Measurements from ENCODE around the gene TXNL4B. TPM values are rescaled to one million over a fixed set of nuclear protein-coding genes. Genes with fewer than 3 reads are reported as not detected.
A peak's percentile ranks its signal among the peaks of the same experiment; 100 is the strongest.

Gene TXNL4B
- total and polyA plus RNA-seq, 11 donors, result 4.6 to 13.5 (median 7.0) TPM

DNA sequence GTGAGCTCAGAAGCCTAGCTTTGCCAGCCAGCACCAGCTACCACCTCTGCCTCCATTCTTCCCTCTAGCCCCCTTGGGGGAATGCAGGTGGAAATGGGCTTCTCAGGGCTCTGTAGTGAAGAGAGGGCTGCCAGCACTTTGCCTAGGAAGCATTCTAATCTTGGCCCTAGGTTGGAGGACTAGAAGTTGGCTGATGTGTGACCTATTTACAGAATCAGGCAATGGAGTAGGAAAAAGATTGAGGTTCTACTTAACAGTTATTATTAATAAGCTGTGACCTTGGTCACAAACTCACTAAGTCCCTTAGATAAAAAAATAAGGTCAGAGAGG, 20.2 kb upstream of the TXNL4B start:
- H3K27me3 ChIP-seq, result no peaks in the 10 kb centered on the region
- no peak for TF ChIP-seq POLR2A (IDR thresholded peaks at IDR 0.05)
- TF ChIP-seq, protein P1, sequence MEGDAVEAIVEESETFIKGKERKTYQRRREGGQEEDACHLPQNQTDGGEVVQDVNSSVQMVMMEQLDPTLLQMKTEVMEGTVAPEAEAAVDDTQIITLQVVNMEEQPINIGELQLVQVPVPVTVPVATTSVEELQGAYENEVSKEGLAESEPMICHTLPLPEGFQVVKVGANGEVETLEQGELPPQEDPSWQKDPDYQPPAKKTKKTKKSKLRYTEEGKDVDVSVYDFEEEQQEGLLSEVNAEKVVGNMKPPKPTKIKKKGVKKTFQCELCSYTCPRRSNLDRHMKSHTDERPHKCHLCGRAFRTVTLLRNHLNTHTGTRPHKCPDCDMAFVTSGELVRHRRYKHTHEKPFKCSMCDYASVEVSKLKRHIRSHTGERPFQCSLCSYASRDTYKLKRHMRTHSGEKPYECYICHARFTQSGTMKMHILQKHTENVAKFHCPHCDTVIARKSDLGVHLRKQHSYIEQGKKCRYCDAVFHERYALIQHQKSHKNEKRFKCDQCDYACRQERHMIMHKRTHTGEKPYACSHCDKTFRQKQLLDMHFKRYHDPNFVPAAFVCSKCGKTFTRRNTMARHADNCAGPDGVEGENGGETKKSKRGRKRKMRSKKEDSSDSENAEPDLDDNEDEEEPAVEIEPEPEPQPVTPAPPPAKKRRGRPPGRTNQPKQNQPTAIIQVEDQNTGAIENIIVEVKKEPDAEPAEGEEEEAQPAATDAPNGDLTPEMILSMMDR (IDR thresholded peaks at IDR 0.05), result no peak
- H3K4me3 ChIP-seq, result no peak overlapping the region
- H3K36me3 ChIP-seq, result peaks cover 8 to 50% (median 47%) of the 10 kb centered on the region in 9 donors
- DNase-seq (no peak), ATAC-seq (peak in 3 of 4 donors; percentile 23 to 41 (median 35))
- intact Hi-C loops (cut with DNase I), result no loop called here
- H3K27ac ChIP-seq, result no peak overlapping the region
- no peaks in the 10 kb centered on the region for H3K9me3 ChIP-seq
- peaks cover 0 to 8% (median 0%) of the 10 kb centered on the region in 12 donors for H3K4me1 ChIP-seq

DNA sequence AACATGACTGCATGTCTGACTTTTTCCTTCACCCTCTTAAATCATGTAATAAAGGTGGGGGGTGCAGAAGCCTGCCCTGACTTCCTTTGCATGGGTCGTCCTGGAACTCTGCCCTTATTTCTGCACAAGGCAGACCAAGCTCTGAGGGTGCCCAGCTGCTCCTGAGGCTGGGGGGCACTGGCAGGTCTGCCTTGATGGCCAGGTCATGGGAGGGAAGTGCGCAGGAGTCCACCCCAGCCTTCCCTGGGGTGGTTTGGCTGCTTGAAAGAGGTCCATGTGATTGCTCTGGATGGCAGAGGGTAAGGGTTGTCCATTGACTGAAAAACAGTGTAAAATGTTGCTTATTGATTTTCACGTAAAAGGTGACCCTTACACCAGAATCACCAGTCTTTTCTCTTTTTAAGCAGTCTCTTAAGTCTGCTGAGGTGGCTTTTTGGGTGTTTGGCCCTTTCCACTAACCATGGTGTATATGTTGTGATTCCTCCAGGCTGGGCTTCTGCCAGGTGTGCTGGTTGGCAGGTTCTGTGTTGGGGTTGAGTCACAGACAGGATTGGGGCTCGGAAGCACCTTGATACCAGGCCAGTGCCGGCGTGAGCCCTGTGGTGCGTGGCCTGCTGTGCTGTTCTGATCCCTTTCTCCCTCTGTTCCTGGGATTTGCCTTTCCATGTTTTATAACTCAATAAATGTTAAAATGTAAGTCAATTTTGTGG, 19.6 kb upstream of the TXNL4B start:
- H3K9me3 ChIP-seq, result no peaks in the 10 kb centered on the region
- DNase-seq, result no peak
- no peak overlapping the region for H3K27ac ChIP-seq
- intact Hi-C loops (cut with DNase I), result no loop called here
- no peak for TF ChIP-seq POLR2A (IDR thresholded peaks at IDR 0.05)
- TF ChIP-seq, protein P1 (IDR thresholded peaks at IDR 0.05), result no peak
- H3K4me3 ChIP-seq, result no peak overlapping the region
- H3K36me3 ChIP-seq, result peaks cover 10 to 55% (median 52%) of the 10 kb centered on the region in 9 donors
- WGBS, 4 donors, result 84 to 91% (median 89%) methylated on average over 7 of the region's 7 CpGs
- H3K27me3 ChIP-seq, result no peaks in the 10 kb centered on the region
- peaks cover 0 to 8% (median 0%) of the 10 kb centered on the region in 12 donors for H3K4me1 ChIP-seq
- peak in 3 of 4 donors; percentile 37 to 49 (median 47) for ATAC-seq

DNA sequence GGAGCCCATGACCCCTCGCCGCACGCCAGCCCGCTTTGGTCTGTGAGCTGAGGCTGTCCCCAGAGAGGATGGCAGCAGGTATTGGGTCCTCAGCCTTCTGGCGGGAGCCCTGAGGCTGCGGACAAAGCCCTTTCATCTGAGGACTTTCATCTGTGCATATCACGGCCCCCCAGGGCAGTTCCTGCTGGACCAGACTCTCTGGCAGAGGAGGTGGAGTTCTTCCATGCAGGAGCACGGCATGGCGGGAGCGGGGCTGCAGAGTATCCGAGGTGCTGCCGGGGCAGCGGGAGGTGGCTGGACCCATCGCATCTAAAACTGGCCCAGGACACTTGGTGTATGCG, 19.0 kb upstream of the TXNL4B start:
- WGBS, 4 donors, result 92 to 98% (median 93%) methylated on average over 10 to 15 of the region's 15 CpGs
- H3K27ac ChIP-seq, result no peak overlapping the region
- intact Hi-C loops (cut with DNase I), result no loop called here
- DNase-seq, result no peak
- ATAC-seq, result peak in 1 of 4 donors; percentile 32
- H3K36me3 ChIP-seq, result peaks cover 10 to 62% (median 59%) of the 10 kb centered on the region in 9 donors
- TF ChIP-seq, protein P1 (IDR thresholded peaks at IDR 0.05), result no peak
- TF ChIP-seq POLR2A (IDR thresholded peaks at IDR 0.05), result no peak
- no peak overlapping the region for H3K4me3 ChIP-seq
- H3K4me1 ChIP-seq, result peaks cover 0 to 8% (median 0%) of the 10 kb centered on the region in 12 donors
- H3K27me3 ChIP-seq, result no peaks in the 10 kb centered on the region
- H3K9me3 ChIP-seq, result no peaks in the 10 kb centered on the region

DNA sequence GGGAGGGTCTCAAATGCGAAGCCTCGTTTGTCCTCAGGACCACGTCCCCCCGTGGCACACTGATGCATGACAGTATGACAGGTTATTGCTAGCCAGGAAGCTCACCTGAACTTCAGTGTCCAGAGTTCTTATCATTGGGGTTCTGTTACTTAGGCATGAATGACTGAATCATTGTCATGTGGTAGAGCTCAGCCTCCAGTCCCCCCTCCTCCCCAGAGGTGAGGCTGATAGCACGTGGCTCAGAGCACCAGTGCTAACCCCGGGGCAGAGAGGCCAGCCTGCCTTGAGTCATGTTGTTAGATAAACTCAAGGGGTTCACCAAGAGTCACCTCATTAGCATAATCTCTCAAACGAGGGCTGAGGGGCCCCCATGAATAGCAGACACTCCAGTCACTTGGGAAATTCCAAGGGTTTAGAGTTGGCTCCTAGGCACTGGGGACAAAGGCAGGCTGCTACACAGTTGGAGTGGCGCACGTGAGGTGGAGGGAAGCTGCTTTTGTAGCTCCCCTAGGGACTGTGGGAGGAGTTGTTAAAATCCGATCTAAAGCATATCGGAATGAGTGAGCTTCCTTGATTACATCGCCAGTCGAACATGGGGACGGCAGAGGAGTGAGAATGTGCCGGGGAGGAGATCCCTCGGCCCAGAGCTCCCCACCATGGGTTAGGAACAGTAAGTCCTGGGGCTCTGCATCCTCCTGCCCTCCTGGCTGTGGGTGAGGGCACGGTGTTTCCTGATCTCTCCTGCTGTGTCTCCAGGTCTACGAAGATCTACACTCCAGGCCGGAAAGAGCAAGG, 18.4 kb upstream of the TXNL4B start:
- peaks cover 10 to 67% (median 64%) of the 10 kb centered on the region in 9 donors for H3K36me3 ChIP-seq
- no peaks in the 10 kb centered on the region for H3K9me3 ChIP-seq
- DNase-seq, result no peak
- intact Hi-C loops (cut with DNase I), result no loop called here
- H3K27me3 ChIP-seq, result no peaks in the 10 kb centered on the region
- peaks cover 0 to 8% (median 0%) of the 10 kb centered on the region in 12 donors for H3K4me1 ChIP-seq
- H3K27ac ChIP-seq, result no peak overlapping the region
- TF ChIP-seq, protein P1 (IDR thresholded peaks at IDR 0.05), result no peak
- TF ChIP-seq POLR2A (IDR thresholded peaks at IDR 0.05), result no peak
- H3K4me3 ChIP-seq, result no peak overlapping the region
- 74 to 79% (median 77%) methylated on average over 10 to 19 of the region's 19 CpGs for WGBS, 4 donors
- peak in 1 of 4 donors; percentile 19 for ATAC-seq
